GM19193 (cell line): ENCODE results near the gene CFAP74.
A peak's percentile ranks its signal among the peaks of the same experiment; 100 is the strongest.

Experiments
- POLR2A ChIP-seq: IDR thresholded peaks from 4 replicates; pipeline ENCODE4 v1.6.1; 2011; ENCODE audit not compliant: insufficient read depth, insufficient read length; ENCODE audit errors: extremely low read depth

The CFAP74 gene

DNA sequence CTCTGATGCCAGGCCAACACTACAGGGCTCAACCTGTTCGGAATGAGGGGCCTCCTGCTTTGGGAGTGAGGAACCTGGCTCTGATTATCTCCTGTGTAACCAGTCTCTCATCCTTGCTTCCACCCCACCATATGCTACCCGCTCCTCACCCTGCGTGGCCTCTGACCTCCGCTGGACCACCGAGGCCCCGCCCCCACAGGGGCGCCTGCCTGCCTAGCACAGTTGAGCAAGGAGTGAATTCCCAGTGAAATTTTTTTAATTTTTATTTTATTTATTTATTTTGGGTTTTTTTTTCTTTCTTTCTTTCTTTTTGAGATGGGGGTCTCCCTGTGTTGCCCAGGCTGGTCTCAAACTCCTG is 110.8 kb downstream of the CFAP74 start:
- TF ChIP-seq POLR2A: no peak

DNA sequence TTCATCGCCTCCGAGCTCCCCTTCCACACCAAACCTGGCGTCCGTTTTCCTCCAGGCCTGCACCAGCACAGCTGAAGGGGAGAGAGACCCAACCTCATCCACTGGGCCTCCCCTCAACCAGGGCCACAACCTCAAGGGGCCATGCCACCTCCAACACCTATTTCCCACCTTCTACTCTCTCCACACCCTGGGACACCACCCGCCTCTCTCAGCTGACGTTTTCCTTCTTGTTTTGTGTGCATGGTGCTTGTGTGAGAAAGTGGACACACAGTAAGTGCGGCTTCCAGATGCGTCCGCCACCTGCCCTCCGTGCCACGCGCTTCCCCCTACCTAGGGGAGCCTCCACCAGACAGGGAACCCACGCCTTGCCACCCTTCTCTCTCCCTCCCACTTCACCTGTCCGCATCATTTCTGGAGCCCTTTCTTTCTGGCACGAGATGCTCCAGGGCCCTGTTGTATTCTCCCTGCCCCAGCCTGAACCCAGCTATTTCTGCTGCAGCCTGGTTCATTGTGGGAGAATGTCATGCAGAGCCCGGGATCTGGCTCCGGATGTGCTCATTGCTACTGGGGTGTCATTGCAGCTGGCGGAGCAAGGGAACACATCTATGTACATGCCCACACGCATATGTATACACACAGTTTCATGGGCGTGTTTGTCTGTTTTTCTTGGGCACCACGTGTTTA is 111.4 kb downstream of the CFAP74 start:
- TF ChIP-seq POLR2A: no peak

DNA sequence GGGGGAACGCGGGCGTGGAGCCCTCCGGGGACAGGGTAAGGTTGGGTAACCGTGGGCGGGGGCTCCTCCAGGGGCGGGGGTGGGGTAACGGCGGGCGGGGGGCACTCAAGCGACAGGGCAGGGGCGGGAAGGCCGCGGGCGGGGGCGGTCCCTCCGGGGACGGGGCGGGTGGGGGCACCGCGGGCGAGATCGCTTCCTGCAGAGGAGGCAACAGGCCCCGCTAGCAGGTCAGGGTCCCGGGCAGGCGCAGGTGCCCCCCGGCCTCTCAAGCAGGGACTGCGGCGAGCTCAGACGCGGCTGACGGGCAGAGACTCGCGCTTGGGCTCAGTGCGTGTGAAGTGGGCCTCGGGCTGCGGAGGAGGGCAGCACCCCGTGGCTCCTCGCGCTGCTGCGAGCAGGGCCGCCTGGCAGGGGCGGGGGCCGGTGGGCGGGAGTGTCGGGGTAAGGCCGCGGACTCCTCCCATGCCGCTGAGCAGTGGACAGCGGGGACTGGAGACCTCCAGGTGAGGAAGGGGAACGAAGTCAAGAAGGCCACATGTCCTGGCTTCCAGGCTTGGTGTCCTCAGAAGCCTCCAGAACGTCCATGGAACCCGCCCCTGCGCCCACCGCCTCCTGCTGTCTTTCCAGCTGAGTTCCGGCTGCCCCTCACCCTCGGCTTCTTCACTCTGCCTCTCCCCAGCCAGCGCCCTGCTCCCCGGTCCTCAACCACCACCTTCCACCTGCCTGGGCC is 112.1 kb downstream of the CFAP74 start:
- peak; percentile 22 for TF ChIP-seq POLR2A

GRCh38 chr1:1890506-1891348 is 112.9 kb downstream of the CFAP74 start, which contains the start of gene GNB1:
GNB1 (minus strand) TSS chr1:1891087; CDS start chr1:1825453, 65,634 bp downstream.
- peak; percentile 69 for TF ChIP-seq POLR2A

- TF ChIP-seq POLR2A: no peak
These were observed 113.6 kb downstream of the CFAP74 start for GRCh38 chr1:1889847-1890505.

DNA sequence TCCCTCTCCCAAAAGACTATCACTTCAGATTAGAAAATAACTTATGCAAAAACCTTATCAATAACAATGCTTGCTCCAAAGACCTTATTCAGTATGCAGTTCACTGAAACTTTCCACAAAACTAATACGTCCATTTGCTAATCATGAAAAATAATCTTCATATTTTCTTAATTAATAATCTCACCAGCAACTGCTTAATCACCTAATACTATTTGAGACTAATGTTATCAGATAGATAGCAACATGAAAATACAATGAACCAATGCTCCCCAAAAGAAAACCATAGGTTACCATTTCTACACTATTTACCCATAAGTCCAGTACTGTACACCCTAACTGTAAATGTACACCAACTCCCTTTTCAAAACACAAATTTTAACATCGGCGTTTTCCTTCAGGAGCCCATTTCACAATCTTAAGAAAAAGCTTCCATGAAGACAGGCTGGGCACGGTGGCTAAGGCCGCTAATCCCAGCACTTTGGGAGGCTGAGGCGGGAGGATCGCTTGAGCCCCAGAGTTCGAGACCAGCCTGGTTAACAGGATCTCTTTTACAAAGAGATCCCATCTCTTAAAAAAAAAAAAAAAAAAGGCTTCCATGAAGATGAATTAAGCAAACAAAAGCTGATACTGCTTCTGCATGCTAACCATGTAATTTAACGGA is 114.4 kb downstream of the CFAP74 start:
- no peak for TF ChIP-seq POLR2A

GRCh38 chr1:1883092-1883873 is 120.3 kb downstream of the CFAP74 start:
- no peak for TF ChIP-seq POLR2A

DNA sequence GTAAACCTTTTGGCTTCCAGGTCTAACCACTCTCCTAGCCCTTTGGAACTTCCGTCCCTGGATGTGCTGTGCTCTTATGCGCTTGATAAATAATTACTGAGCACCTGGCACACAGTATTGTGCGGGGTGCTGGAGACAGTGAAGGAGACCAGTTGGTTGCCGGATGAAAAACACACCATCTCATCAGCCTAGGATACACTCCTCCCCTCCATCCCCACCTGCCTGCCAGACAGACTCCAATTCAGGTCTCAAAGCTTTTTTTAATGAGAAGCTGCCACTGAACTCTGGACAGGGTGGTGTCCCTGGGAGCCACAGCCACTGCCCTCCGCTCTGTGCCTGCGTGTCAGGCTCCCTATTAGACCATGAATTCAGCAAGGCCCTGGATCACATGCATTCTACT is 121.9 kb downstream of the CFAP74 start:
- no peak for TF ChIP-seq POLR2A

DNA sequence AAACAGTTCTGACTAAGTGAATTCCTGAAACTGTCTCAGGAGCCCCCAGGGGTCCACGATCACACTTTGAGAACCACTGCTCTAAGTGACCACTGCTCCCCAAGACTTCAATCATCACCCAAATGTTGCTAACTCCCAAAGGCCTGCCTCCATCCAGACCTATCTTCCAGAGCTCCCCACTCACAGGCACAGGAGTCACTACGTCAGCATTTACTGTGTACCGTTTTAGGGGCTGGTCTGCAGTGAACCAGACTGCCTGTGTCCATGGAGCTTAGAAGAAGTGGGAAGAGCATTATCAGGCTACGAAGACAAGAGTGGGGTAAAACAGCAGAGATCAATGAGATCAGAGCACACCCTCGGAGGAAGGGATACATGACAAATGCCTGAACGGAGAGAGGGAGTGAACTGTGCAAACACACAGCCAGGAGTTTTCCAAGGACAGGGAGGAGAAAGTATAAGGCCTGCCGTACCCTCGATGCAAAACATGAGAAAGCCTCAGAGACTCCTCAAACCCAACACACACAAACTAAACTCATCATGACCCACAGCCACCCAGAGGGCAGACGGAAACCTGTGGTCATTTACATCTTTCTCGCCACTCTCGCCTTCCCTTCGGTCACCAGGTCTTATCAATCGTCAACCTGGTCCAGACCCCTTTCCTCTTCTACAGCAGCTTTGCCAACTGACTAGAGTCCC is 122.8 kb downstream of the CFAP74 start:
- no peak for TF ChIP-seq POLR2A

- TF ChIP-seq POLR2A: no peak
These were observed 123.6 kb downstream of the CFAP74 start for GRCh38 chr1:1879942-1880341.

DNA sequence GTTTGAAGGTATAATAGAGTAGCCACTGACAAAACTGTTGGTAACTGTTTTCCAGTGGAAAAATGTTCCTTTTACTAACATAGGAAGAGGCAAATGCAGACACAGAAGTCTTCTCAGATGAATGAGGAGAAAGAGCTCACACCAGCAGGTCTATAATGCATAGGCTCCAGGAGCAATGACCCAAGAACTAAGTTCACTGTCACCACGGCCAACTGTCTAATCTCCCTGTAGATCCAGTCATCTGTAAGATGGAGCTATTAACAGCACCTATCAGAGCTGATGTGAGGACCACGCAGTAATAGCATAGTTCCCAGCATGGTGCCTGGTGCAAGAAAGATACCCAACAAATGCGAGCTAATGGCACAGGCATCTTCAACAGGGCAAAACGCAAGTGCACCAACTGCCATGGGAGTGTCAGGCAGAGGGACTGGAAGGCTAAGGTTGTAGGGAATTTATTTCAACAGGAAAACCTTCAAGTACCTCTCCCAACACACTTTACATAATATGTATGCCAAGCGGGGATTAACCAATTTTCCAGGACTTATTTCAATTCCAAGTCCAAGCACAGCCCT is 125.6 kb downstream of the CFAP74 start:
- no peak for TF ChIP-seq POLR2A

GRCh38 chr1:1876335-1876930 is 127.2 kb downstream of the CFAP74 start:
- no peak for TF ChIP-seq POLR2A
